HG03460 (cell line): ENCODE measurements around the gene PCDHGB4.
"Not testable (repeated sequence)": the region's sequence is repeated elsewhere in the genome, so short reads cannot be mapped to it uniquely, and the experiment has no call there.

Source experiments
- ATAC-seq: cut with Tn5 transposase; IDR thresholded peaks from one replicate; pipeline ENCODE4 v1.9.1; 2021; ENCODE audit not compliant: unreplicated experiment

The PCDHGB4 gene

DNA sequence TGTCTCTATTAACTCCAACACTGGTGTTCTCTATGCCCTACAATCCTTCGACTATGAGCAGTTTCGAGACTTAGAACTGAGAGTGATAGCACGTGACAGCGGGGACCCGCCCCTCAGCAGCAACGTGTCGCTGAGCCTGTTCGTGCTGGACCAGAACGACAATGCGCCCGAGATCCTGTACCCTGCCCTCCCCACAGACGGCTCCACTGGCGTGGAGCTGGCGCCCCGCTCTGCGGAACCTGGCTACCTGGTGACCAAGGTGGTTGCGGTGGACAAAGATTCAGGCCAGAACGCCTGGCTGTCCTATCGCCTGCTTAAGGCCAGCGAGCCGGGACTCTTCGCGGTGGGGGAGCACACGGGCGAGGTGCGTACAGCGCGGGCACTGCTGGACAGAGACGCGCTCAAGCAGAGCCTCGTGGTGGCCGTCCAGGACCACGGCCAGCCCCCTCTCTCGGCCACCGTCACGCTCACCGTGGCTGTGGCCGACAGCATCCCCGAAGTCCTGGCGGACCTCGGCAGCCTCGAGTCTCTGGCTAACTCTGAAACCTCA is 35.3 kb downstream of the PCDHGB4 start:
- ATAC-seq, result no peak

DNA sequence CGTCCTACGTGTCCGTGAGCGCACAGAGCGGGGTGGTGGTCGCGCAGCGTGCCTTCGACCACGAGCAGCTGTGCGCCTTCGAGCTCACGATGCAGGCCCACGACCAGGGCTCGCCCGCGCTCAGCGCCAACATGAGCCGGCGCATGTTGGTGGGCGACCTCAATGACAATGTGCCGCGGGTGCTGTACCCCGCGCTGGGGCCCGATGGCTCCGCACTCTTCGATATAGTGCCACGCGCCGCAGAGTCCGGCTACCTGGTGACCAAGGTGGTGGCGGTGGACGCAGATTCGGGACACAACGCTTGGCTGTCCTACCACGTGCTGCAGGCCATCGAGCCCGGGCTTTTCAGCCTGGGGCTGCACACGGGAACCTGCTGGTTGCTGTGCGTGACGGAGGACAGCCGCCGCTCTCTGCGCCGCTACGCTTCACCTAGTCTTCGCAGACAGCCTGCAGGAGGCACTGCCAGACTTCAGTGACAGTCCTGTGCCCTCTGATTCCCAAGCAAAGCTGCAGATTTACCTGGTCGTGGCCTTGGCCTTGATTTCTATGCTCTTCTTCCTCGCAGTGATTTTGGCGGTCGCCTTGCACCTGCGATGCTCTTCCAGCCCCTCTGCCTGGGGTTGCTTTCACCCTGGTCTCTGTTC is 40.4 kb downstream of the PCDHGB4 start:
- ATAC-seq, result no peak

DNA sequence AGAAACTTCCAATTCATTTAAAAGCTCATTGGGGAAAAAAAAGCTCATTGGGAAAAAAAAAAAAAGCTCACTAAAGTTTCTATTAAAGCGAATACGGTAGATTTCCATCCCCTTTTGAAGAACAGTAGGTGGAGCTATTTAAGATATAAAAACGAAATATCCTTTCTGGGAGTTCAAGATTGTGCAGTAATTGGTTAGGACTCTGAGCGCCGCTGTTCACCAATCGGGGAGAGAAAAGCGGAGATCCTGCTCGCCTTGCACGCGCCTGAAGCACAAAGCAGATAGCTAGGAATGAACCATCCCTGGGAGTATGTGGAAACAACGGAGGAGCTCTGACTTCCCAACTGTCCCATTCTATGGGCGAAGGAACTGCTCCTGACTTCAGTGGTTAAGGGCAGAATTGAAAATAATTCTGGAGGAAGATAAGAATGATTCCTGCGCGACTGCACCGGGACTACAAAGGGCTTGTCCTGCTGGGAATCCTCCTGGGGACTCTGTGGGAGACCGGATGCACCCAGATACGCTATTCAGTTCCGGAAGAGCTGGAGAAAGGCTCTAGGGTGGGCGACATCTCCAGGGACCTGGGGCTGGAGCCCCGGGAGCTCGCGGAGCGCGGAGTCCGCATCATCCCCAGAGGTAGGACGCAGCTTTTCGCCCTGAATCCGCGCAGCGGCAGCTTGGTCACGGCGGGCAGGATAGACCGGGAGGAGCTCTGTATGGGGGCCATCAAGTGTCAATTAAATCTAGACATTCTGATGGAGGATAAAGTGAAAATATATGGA is 43.0 kb downstream of the PCDHGB4 start, which contains the start of gene PCDHGA12:
Gene PCDHGA12 (plus strand): TSS at position 176 of the 782 bp plus-strand sequence. CDS start 253 bp downstream, at position 429.
- ATAC-seq, result peak; percentile 52

DNA sequence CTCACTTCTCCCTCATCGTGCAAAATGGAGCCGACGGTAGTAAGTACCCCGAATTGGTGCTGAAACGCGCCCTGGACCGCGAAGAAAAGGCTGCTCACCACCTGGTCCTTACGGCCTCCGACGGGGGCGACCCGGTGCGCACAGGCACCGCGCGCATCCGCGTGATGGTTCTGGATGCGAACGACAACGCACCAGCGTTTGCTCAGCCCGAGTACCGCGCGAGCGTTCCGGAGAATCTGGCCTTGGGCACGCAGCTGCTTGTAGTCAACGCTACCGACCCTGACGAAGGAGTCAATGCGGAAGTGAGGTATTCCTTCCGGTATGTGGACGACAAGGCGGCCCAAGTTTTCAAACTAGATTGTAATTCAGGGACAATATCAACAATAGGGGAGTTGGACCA is 43.8 kb downstream of the PCDHGB4 start:
- ATAC-seq, result no peak

DNA sequence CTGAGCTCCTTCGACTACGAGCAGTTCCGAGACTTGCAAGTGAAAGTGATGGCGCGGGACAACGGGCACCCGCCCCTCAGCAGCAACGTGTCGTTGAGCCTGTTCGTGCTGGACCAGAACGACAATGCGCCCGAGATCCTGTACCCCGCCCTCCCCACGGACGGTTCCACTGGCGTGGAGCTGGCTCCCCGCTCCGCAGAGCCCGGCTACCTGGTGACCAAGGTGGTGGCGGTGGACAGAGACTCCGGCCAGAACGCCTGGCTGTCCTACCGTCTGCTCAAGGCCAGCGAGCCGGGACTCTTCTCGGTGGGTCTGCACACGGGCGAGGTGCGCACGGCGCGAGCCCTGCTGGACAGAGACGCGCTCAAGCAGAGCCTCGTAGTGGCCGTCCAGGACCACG is 44.8 kb downstream of the PCDHGB4 start:
- ATAC-seq, result not testable (repeated sequence)

DNA sequence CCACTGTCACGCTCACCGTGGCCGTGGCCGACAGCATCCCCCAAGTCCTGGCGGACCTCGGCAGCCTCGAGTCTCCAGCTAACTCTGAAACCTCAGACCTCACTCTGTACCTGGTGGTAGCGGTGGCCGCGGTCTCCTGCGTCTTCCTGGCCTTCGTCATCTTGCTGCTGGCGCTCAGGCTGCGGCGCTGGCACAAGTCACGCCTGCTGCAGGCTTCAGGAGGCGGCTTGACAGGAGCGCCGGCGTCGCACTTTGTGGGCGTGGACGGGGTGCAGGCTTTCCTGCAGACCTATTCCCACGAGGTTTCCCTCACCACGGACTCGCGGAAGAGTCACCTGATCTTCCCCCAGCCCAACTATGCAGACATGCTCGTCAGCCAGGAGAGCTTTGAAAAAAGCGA is 45.2 kb downstream of the PCDHGB4 start:
- not testable (repeated sequence) for ATAC-seq

DNA sequence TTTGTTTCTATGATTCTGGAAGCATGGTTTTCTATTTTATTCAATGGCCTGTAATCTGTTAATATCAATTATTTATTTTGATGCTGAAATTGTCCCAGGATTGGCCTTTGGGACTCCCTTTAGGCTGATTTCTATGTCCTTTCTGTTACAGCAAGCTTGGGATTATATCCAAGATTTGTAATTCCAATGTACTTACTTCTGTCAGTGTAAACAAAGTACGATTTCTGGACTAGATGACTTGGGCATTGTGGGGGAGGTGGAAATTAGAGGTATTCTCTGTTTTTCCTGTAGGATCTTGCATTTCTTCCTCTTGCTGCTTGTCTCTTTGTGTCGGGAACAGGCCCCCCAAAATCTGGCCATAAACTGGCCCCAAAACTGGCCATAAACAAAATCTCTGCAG is 46.5 kb downstream of the PCDHGB4 start:
- no peak for ATAC-seq

DNA sequence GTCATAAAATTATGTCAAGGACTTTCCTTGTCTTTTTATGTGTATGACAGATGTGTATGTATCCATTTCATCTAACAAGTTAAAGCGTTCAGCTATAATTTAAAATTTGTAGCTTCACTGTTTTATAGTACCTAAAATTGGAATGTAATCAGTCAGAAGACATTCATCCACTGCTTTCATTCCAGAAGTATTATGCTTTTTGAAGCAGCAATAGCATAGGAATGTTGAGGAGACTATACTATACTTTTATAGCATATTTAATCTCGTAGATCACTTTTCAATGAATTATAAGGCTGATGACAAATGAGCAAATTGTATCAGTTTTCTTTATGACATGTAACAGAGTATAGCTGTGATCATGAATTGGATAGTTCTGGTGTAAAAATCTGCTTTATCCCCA is 49.7 kb downstream of the PCDHGB4 start:
- no peak for ATAC-seq

DNA sequence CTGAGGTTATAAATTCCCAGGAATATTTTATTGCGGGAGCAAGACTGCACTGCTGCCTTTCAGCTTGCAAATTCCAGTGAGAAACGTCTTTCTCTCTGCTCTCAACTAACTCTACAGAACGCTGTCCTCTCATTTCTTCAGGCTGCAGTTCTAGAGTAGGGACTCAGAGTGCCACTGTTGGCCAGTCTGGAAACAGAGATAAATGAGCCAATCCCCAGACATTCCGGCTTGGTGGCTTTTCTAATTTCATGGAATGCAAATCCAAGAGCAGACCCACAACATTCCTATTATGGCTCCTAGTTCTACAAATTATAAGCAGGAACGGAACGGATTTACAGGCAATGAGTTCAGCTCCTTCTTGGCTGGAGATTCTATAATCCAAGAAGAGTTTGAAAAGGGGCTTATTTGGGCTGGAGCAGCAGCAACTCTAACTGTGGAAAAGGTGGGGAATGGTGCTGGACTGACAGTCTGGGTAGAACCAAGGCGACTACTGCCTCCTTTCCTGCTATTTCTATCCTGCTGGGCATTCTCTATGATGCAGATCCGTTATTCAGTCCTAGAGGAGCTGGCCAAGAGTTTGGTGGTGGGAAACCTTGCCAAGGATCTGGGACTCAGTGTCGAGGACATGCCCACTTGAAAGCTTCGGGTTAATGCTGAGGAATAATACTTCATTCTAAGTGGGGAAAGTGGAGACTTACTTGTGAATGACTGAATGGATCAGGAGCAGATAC is 52.1 kb downstream of the PCDHGB4 start:
- ATAC-seq, result no peak
